Lung (tissue), 12 donors: ENCODE measurements around the gene RBP5. TPM values are rescaled to one million over a fixed set of nuclear protein-coding genes. Genes with fewer than 3 reads are reported as not detected.

ENCODE experiments used
- ATAC-seq: fragments of 200-7000 bp; cut with Tn5 transposase; one replicate; pipeline ENCODE4 v1.9.1; 2020; ENCODE audit warnings: moderate number of reproducible peaks; ENCODE audit not compliant: insufficient read depth, low FRiP score
- DNase-seq, 3 donors: peaks; one replicate each; pipeline ENCODE4 v3.0.0-alpha.2; 2013 to 2017
- H3K27ac ChIP-seq, 2 donors: one replicate each; pipeline ENCODE4 v1.5.1; 2013; ENCODE audit warnings: mild to moderate bottlenecking in 2 of 2, moderate library complexity in 2 of 2, control low read depth in 1 of 2, inconsistent platforms in 1 of 2, low read depth in 1 of 2, low read length in 1 of 2
- H3K27me3 ChIP-seq, 3 donors: one replicate each; pipeline ENCODE4 v1.5.1; 2013; ENCODE audit warnings: low read length in 2 of 3; ENCODE audit not compliant: control insufficient read depth in 3 of 3, insufficient read depth in 3 of 3
- H3K36me3 ChIP-seq, 4 donors: one replicate each; pipeline ENCODE4 v1.5.1; 2013; ENCODE audit warnings: low read length in 4 of 4, mild to moderate bottlenecking in 1 of 4, moderate library complexity in 1 of 4; ENCODE audit not compliant: control insufficient read depth in 4 of 4, insufficient read depth in 4 of 4
- H3K4me1 ChIP-seq, 5 donors: one replicate each; pipeline ENCODE4 v1.5.1; 2013; ENCODE audit warnings: low read length in 5 of 5, mild to moderate bottlenecking in 2 of 5, moderate library complexity in 1 of 5; ENCODE audit not compliant: control insufficient read depth in 5 of 5, insufficient read depth in 5 of 5
- H3K4me3 ChIP-seq: one replicate; pipeline ENCODE4 v1.5.1; 2013; ENCODE audit warnings: mild to moderate bottlenecking, control low read depth, moderate library complexity
- H3K9ac ChIP-seq, 2 donors: one replicate each; pipeline ENCODE4 v1.5.1; 2013; ENCODE audit warnings: low read length in 2 of 2, control low read depth in 1 of 2; ENCODE audit not compliant: insufficient read depth in 1 of 2
- H3K9me3 ChIP-seq, 4 donors: one replicate each; pipeline ENCODE4 v1.5.1; 2013; ENCODE audit warnings: low read length in 3 of 4, mild to moderate bottlenecking in 1 of 4, moderate library complexity in 1 of 4; ENCODE audit not compliant: control insufficient read depth in 4 of 4, insufficient read depth in 3 of 4
- CTCF ChIP-seq: IDR thresholded peaks from 2 replicates; pipeline ENCODE4 v1.5.1; 2012; ENCODE audit warnings: mild to moderate bottlenecking; ENCODE audit errors: control extremely low read depth, extremely low read depth
- WGBS, 2 donors: extraction: QIAGEN DNeasy Blood & Tissue Kit; methylation state at CpG; one replicate each; pipeline ENCODE4 v1.1.7; 2013; 5-methylcytosine and 5-hydroxymethylcytosine counted together
- polyA plus RNA-seq, 2 donors: library from polyadenylated mRNA; stranded (reverse); fragments of 200-250 nt; gene quantifications; one replicate each; pipeline ENCODE4 v1.2.1, GENCODE V29; 2013
- total RNA-seq, 2 donors: library from RNA; depleted of rRNA in 1 of 2; stranded (reverse); fragments of >200 nt in 1 of 2; gene quantifications; one replicate each; pipeline ENCODE4 v1.2.1, GENCODE V29; 2014 to 2021
- donor health status: control.
- donor health status: control.
- donor health status: Bipolar disorder and iron deficiency.
- donor health status: healthy.
- donor health status: DM: yes; HTN: yes; CAD: no.

RBP5 gene
- total and polyA plus RNA-seq, 4 donors, result 1.9 to 3.3 (median 2.4) TPM

GRCh38 chr12:7106082-7106481, 22.6 kb downstream of the RBP5 start:
- H3K9me3 ChIP-seq, result no peaks in the 10 kb centered on the region
- TF ChIP-seq CTCF, result no peak
- no peaks in the 10 kb centered on the region for H3K27me3 ChIP-seq
- ATAC-seq (no peak), DNase-seq (no peak)
- H3K36me3 ChIP-seq, result peaks cover 0 to 13% (median 5%) of the 10 kb centered on the region in 4 donors
- WGBS, 2 donors, result 97 to 98% methylated on average over 1 of the region's 1 CpG
- H3K9ac ChIP-seq, result no peak overlapping the region
- H3K27ac ChIP-seq, result no peak overlapping the region
- peaks cover 0 to 10% (median 5%) of the 10 kb centered on the region in 5 donors for H3K4me1 ChIP-seq
- no peak overlapping the region for H3K4me3 ChIP-seq

- no peak for DNase-seq
- H3K27me3 ChIP-seq, result no peaks in the 10 kb centered on the region
- TF ChIP-seq CTCF, result no peak
- H3K27ac ChIP-seq, result no peak overlapping the region
- WGBS, 2 donors, result 94 to 96% methylated on average over 14 of the region's 14 CpGs
- no peak overlapping the region for H3K4me3 ChIP-seq
- peaks cover 0 to 19% (median 8%) of the 10 kb centered on the region in 4 donors for H3K36me3 ChIP-seq
- no peaks in the 10 kb centered on the region for H3K9me3 ChIP-seq
- H3K9ac ChIP-seq, result no peak overlapping the region
- H3K4me1 ChIP-seq, result peaks cover 0 to 4% (median 0%) of the 10 kb centered on the region in 5 donors
- no peak for ATAC-seq
Measured at GRCh38 chr12:7103837-7104584, 24.7 kb downstream of the RBP5 start.

GRCh38 chr12:7102582-7102981, 26.1 kb downstream of the RBP5 start:
- Histone ChIP-seq H3K9me3 (no peaks in the 10 kb centered on the region), H3K36me3 (peaks cover 0 to 21% (median 13%) of the 10 kb centered on the region in 4 donors), H3K4me3 (no peak overlapping the region), H3K9ac (no peak overlapping the region), H3K4me1 (peaks cover 0 to under 1% (median 0%) of the 10 kb centered on the region in 5 donors), H3K27ac (no peak overlapping the region), H3K27me3 (no peaks in the 10 kb centered on the region)
- no peak for ATAC-seq
- DNase-seq, result no peak
- WGBS, 2 donors, result 50 to 73% methylated on average over 3 of the region's 3 CpGs
- TF ChIP-seq CTCF, result no peak
